HG02840 (cell line): ENCODE data around the gene FAHD2A.
"Not testable (repeated sequence)": the region's sequence is repeated elsewhere in the genome, so short reads cannot be mapped to it uniquely, and the experiment has no call there.

Source experiments
- ATAC-seq: cut with Tn5 transposase; IDR thresholded peaks from one replicate; pipeline ENCODE4 v1.9.1; 2021; ENCODE audit warnings: mild to moderate bottlenecking, moderate library complexity, moderate number of reproducible peaks; ENCODE audit not compliant: unreplicated experiment, low FRiP score

The FAHD2A gene

GRCh38 chr2:95433373-95433772, 30.9 kb downstream of the FAHD2A start:
- ATAC-seq = not testable (repeated sequence)

- ATAC-seq = not testable (repeated sequence)
Measured at GRCh38 chr2:95433973-95434372, 31.5 kb downstream of the FAHD2A start.

GRCh38 chr2:95434507-95435076, 32.1 kb downstream of the FAHD2A start:
- ATAC-seq = not testable (repeated sequence)

- ATAC-seq = not testable (repeated sequence)
Measured at GRCh38 chr2:95435162-95435871, 32.8 kb downstream of the FAHD2A start.

DNA sequence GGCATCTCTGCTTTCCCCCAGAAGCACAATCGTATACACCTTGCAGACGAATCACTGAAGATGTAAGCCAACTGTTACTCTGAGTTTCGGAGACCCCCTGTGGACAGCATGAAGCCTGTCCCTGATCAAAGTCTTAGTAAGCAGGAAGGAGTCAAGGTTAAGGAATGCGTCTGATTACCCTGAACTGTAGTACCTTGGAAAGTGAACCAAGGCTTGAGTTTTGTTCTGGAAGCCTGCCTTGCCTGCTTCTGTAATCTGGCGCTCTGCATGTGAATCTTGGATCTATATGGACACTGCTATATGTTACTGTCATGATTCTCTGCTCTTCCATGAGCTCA, 33.3 kb downstream of the FAHD2A start:
- not testable (repeated sequence) for ATAC-seq

GRCh38 chr2:95442474-95443099, 40.1 kb downstream of the FAHD2A start:
- ATAC-seq = not testable (repeated sequence)

- not testable (repeated sequence) for ATAC-seq
Measured at GRCh38 chr2:95445317-95445716, 42.8 kb downstream of the FAHD2A start.

DNA sequence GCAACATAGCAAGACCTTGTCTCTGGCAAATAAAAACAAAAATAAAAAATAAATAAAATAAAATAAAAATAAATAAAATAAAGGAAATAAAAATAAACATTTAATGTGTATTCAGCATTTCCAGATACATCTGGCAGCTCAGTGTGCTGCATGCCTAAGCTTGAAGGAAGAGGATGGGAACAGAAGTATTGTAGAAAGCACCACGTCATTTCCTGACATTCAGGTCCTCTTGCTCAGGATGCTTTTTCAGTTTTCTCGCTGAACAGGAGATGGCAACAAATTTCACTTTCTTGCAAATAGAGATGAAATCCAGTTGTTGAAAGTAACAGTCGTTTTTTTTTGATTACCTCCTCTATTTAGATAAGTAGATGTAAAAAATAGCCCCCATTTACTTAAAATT, 60.8 kb downstream of the FAHD2A start:
- ATAC-seq = not testable (repeated sequence)
